HG03135 (cell line): ENCODE results near the gene NPPB.

ENCODE experiments used
- ATAC-seq: cut with Tn5 transposase; IDR thresholded peaks from one replicate; pipeline ENCODE4 v1.9.1; 2021; ENCODE audit warnings: mild to moderate bottlenecking, moderate library complexity; ENCODE audit not compliant: unreplicated experiment

The NPPB gene

DNA sequence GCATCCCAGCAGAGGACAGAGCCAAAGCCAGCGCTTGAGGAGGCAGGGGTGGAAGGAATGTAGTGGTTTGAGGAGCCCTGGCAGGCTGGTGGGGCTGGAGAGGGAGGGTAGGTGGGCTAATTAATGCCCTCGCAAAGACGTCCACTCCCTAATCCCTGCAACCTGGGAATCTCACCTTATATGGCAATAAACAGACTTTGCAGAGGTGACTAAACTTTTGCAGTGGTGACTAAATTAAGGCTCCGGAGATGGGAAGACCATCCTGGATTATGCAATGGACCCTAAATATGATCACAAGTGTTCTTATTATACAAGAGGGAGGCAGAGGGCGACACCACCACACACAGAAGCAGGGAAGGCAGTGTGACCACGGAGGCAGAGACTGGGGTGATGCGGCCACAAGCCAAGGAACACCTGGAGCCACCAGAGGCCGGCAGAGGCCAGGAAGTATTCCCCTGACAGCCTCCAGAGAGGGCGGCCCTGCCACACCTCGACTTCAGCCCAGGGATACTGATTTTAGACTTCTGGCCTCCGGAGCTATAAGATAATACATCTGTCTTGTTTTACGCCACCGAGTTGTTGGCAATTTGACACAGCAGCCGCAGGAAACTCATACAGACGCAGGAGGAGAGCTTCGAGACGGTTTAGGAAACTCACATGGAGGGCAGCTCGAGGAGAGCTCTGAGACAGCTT is 23.1 kb upstream of the NPPB start:
- no peak for ATAC-seq

DNA sequence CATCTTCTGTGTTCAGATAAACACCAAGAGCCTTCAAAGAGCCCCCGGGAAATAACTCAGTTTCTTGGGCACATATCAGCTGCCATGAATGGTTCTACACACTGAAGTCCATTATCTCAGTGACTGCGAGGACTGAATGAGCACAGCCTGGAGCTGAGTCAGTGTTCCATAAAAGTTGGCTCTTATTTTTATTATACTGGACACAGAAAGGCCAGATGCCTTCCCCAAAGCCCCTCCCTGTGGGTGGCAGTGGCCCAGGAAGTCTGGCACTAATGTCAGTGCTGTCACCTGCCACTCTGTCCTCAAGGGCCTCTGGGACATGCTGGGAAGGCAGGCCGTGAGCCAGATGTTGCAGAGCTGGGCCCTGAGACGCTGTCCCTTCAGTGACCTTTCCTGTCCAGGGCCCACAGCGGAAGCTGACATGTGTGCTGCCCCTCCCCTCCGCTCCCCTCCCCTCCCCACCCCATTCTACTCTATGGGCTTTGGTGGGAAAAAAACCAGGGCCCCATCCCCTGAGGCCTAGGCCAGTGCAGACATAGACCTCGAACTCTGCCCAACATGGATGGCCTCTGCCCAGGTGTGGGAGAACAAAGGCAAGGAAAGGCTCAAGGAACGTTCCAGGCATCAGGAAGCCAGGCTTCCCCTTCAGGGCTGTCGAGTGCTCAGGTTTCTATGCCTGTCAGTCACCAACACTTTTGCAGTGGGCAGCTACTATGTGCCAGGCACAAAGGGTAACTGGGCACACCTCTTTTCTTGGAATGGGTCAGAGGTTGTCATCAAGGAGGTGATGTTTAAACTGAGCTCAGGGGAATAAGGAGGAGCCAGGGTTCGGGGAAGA is 22.4 kb upstream of the NPPB start:
- ATAC-seq, result no peak

DNA sequence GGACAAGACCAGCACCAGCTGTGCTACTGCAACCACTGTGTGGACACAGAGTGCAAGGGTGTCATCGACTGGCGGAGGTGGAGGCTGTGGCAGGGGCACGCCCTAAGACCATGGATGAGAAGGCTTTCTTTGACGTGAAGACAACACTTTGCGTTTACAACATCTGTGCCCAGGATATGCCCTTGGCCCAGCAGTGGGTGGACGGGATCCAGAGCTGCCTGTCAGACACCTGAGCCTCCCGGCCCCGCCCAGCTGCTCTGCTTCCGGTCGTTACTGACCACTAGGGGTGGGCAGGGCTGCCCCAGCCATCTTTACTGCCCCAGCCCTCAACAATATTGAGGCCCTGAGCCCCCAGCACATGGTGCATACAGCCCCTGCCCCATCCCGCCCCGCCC is 21.4 kb upstream of the NPPB start:
- ATAC-seq, result no peak

DNA sequence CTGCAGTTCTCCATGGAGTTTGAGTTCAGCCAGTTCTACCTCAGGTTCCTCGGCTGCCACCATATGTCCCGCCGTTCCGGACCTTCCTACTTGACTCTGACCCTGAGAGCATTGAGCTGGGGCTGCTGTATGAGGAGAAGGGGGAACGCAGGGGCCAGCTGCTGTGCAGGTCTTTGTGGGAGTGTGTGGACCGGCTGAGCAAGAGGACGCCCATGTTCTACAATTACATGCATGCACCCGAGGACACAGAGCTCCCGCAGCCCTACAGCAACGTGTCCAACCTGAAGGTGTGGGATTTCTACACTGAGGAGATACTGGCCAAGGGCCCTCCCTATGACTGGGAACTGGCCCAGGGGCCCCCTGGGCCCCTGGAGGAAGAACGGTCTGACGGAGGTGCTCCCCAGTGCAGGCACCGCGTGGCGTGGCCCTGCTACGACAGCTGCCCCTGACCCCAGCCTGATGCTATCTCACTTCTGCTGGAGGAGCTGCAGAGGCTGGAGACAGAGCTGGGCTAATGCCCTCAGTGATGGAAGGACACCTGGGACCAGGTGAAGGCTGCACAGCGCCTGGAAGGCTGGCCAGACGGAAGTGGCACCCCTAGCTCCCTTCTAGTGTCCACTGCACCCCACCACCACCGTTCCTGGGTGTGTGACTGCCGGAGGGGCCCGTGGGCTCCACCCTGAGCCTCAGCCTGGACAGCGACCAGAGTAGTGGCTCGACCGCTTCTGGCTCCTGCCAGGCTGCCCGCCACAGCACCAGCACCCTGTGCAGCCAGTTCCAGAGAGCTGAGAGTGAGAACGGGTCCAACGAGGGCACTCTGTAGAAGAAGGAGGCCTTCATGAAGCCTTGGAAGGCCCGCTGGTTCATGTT is 20.8 kb upstream of the NPPB start:
- ATAC-seq, result no peak

DNA sequence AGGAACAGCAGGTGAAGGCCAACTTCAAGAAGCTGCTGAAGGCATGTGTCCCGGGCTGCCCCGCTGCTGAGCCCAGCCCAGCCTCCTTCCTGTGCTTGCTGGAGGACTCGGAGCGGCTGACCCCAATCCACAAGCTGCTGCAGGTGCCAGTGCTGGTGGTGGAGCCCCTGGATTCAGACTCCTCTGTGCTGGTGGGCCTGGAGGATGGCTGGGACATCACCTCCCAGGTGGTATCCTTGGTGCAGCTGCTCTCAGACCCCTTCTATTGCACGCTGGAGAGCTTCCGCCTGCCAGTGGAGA is 20.1 kb upstream of the NPPB start:
- ATAC-seq, result no peak

DNA sequence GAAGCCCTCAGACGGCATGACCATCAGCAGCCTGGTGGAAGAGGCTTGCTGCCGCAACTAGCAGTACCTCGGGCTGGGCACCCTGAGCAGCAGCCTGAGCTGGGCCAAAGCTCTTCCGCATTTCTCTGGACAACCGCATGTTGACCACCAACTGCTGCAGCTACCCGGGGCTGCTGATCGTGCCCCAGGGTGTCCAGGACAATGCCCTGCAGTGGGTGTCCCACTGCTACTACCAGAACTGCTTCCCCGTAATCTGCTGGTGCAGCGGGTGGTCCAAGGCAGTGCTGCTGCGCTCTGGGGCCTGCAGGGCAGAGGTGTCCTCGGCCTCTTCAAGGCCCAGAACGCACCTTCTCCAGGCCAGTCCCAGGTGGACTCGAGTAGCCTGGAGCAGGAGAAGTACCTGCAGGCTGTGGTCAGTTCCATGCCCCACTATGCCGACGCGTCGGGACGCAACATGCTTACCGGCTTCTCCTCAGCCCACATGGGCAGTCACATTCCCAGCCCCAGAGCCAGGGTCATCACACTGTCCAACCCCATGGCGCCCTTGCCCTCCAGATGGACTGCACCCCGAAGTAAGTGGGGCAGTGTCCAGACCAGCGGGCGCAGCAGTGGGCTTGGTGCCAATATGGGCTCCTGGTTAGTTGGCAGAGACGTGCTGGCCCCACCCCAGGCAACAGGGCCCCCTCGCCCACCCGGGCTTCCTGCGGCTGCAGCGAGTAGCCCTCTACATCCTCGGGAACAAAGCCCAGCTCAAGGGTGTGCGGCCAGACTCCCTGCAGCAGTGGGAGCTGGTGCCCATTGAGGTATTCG is 19.5 kb upstream of the NPPB start:
- no peak for ATAC-seq

DNA sequence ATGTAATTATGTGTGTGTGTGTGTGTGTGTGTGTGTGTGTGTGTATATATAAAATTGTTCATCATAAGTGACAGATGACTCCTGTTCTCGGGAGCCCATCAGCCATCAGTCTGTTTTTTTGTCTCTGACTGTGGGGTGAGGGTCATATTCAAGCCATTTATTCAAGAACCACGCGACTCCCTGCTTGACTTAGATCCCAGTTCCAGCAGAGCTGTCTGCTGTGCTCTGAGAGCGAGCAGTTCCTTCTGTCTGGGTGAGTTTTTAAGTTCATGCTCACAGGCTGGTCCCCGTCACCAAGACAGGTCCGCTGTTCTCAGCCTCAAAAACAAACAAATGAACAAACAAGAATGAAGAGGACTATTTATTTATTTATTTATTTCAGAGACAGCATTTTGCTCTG is 18.3 kb upstream of the NPPB start:
- ATAC-seq, result no peak

DNA sequence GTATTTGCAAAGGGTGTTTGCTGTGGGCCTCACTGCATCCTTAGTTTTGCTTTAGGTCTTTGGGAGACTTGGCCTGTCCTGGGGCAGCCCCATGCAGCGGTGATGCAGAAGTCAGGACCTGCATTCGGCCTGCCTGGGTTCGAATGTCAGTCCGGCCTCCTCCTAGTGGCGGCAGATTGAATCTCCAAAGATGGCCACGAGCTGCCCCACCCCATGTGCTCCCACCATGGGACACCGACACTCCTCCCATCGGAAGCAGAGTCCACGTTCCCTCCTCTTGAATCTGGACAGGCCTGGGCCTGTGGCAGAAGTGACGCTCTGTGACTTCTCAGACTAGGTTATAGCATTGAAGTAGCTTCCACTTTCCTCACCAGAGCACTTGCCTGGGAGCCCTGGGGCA is 16.3 kb upstream of the NPPB start:
- ATAC-seq, result no peak

DNA sequence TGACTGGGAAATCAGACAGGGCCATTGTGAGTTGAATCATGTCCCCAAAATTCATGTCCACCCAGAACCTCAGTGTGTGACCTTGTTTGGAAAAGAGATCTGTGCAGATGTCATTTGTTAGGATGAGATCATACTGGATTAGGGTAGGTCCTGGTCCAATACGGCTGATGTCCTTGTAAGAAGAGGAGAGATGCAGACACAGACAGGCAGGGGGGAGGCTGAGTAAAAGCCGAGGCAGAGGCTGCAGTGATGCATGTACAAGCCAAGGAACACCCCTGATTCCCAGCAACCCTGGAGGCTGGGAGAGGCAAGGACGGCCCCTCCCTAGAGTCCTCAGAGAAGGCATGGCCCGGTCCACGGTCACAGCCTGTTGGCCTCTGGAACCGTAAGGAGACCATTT is 15.9 kb upstream of the NPPB start:
- no peak for ATAC-seq

DNA sequence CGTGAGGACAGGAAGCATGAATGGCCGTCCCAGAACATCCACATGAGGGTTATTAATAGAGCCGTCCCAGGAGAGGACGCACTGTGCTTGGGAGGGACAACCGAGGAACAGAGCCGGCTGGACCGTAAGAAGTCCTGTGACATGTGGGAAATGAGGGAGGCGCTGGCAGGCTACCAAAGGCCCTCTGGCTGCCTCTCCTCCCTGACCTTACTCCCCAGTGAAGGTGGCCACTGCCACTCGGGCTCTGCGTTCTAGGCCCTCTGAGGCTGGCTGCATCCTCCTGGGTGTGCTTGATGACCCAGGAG is 15.5 kb upstream of the NPPB start:
- ATAC-seq, result no peak

DNA sequence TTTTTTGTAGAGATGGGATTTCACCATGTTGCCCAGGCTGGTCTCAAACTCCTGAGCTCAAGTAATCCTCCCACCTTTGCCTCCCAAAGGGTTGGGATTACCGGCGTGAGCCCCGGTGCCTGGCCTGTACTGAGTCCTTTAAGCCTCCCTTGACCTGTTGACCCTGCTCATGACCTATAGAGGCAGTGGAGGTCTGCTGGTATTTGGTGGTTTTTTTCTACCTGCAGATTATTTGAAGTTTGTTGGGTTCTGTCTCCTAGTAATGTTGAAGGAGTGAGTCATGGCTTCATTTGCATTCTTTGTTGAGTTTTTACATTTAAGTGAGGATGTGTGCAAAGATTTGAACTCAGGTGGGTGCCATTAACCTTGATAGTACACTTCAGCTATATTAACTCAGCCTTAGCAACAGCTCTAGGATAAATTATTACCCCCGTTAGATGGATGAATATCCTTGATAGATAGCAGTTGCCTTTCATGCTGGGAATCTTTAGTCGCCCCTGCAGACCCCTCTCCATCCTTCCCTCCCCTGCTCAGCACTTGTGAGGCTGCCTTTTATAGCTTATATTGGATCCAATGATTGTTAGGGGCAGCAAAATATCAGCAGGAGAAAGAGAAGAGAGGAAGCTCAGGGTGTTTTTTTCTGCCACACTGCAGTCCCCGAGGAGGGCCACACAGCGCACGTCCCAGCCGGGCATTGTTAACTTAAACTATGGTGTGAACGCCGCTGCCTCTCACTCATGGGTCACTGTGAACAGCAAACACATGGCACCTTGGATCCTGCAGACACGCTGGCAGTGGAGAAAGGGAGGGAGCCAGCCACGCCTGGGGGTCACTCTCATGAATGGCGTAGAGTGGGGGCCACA is 14.9 kb upstream of the NPPB start:
- ATAC-seq, result no peak

DNA sequence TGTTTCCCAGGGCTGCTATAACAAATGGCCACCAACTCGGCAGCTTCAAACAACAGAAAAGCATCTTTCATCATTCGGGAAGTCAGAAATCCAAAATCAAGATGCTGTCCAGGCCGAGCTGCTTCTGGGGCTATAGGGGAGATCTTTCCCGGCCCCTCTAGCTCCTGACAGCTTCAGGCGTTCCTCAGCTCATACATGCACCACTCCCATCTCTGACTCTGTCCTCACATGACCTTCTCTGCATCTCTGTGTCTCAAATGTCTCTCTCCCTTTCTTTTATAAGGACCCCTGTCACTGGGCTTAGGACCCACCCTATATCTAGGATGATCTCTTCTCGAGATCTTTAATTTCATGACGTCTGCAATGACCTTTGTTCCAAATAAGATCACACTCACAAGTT is 13.8 kb upstream of the NPPB start:
- no peak for ATAC-seq

DNA sequence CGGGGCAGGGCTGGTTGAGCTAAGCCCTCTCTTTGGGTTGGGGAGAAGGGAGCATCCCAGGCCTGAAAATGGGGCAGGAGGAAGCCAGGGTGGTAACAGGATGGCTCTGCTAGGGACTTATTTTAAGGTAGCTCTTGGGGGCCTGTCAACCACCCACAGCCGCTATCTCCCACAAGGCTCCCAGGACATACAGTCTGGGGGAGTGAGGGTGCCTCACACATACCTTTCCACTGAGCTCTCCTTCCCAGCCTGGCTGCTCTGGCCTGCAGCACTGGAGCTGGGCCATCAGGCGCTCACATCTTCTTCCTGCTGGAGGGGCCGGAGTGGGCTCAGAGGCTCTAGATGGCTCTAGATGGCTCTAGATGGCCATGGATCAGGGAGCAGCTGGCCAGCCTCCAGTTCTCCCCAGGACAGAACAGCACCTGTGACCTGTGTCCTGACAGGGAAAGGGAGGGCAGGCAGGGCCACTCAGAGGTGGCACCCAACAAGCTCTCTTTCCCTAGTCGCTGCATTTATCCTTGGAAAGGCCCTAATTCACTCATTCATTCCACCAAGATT is 11.0 kb upstream of the NPPB start:
- no peak for ATAC-seq

DNA sequence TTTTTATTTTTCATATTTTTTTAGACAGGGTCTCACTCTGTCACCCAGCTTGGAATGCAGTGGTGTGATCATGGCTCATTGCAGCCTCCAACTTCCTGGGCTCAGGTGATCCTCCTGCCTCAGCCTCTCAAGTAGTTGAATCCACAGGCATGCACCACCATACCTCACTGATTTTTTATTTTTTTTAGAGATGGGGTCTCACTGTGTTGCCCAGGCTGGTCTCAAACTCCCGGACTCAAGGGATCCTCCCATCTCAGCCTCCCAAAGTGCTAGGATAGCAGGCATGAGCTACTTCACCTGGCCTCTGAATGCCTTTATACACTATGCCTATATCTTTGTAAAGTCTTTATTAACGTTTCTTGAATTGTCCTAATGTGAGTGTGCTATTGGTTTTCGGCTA is 10.4 kb upstream of the NPPB start:
- ATAC-seq, result no peak

DNA sequence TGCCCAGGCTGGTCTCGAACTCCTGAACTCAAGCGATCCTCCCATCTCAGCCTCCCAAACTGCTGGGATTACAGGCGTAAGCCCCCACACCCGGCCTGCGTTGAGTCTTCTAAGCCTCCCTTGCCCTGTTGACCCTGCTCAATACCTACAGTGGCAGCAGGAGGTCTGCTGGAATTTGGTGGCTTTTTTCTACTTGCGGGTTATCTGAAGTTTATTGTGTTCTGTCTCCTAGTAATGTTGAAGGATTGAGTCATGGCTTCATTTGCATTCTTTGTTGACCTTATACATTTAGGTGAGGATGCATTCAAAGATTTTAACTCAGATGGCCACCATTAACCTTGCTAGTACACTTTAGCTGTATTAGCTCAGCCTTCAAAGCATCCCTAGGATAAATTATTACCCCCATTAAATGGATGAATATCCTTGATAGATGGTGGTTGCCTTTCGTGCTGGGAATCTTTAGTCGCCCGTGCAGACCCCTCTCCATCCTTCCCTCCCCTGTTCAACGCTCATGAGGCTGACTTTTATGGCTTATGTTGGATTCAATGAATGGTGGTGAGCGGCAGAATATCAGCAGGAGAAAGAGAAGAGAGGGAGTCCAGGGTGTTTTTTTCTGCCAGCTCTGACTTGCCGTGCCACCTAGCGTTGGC is 9.7 kb upstream of the NPPB start:
- no peak for ATAC-seq

DNA sequence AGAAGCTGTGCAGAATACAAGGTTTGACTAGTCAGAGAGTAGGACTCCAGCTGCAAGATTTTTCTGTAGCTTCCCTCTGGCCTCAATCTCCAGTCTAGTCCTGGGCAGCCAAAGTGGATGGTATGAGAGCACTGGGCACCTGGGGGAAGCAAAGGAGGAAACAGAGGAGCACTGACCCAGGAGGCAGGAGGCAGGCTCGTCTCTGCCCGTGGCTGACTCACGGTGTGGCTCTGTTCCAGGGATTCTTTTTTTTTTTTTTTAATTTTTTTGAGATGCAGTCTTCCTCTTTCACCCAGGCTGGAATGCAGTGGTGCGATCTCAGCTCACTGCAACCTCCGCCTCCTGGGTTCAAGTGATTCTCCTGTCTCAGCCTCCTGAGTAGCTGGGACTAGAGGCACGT is 4.1 kb upstream of the NPPB start:
- no peak for ATAC-seq

DNA sequence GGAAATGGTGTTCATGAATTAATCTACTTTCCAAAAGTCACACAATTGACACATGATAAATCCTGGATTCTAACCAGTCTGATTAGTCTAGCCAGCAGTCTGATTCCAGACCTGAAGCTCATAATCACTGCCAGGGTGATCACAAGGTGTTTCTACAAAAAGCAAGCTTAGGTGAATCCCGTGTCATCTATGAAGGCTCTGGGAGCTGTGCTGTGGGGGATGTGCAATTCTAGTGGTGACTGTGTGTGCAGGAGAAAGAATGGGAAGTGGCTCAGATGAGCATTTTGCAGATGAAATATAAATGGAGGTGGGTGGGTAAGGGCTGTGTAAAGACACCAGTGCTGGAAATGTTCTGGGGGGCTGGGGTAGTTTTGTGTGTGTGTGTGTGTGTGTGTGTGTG is 1.8 kb upstream of the NPPB start:
- ATAC-seq, result no peak

DNA sequence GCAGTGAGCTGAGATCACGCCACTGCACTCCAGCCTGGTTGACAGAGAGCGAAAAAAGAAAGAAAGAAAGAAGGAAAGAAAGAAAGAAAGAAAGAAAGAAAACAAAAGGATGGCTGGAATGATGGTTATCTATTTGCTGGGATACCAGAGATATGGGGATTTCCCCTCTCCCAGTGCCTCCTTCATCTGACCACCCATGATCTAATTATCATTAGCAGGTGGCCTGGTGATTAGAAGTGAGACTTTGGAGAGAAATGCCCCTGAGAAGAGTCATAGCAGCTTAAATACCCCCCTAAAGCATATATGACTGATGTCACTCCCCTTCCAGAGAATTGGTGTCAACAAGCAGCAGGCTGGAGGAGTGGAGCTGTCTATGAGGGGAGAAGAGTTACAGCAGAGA is 1.3 kb upstream of the NPPB start:
- ATAC-seq, result no peak
